Smooth muscle cell (in vitro differentiated cells): ENCODE results near the gene RPL3. TPM values are rescaled to one million over a fixed set of nuclear protein-coding genes. Genes with fewer than 3 reads are reported as not detected.

Experiments used
- DNase-seq: peaks from one replicate; lab custom pipeline; 2025; ENCODE audit not compliant: unreplicated experiment; lab: John Stamatoyannopoulos, UW
- H2AFZ ChIP-seq: fragments of 200-600 bp; sonication (generic); 2 replicates; pipeline ENCODE4 v1.6.0; 2016; ENCODE audit warnings: antibody characterized with exemption, low read depth, mild to moderate bottlenecking
- H3F3A ChIP-seq: fragments of 200-600 bp; sonication (generic); 2 replicates; pipeline ENCODE4 v1.6.0; 2017; ENCODE audit warnings: antibody characterized with exemption, low read depth
- H3K27ac ChIP-seq: fragments of 200-600 bp; sonication (generic); 2 replicates; pipeline ENCODE4 v1.5.1; 2016; ENCODE audit warnings: low read depth, mild to moderate bottlenecking
- H3K27me3 ChIP-seq: fragments of 200-600 bp; sonication (generic); 2 replicates; pipeline ENCODE4 v1.6.1; 2016; ENCODE audit warnings: low read depth, mild to moderate bottlenecking
- H3K36me3 ChIP-seq: fragments of 200-600 bp; sonication (generic); 2 replicates; pipeline ENCODE4 v1.5.1; 2016; ENCODE audit warnings: low read depth
- H3K4me1 ChIP-seq: fragments of 200-600 bp; sonication (generic); 2 replicates; pipeline ENCODE4 v1.5.1; 2016; ENCODE audit warnings: low read depth
- H3K4me2 ChIP-seq: fragments of 200-600 bp; sonication (generic); 2 replicates; pipeline ENCODE4 v1.6.0; 2016; ENCODE audit warnings: mild to moderate bottlenecking
- H3K4me3 ChIP-seq: fragments of 200-600 bp; sonication (generic); 2 replicates; pipeline ENCODE4 v1.5.1; 2016; ENCODE audit warnings: mild to moderate bottlenecking
- H3K79me2 ChIP-seq: fragments of 200-600 bp; sonication (generic); 2 replicates; pipeline ENCODE4 v1.6.0; 2016; ENCODE audit warnings: low read depth, mild to moderate bottlenecking
- H3K9ac ChIP-seq: fragments of 200-600 bp; sonication (generic); 2 replicates; pipeline ENCODE4 v1.6.0; 2016; ENCODE audit warnings: low read depth
- H3K9me3 ChIP-seq: fragments of 200-600 bp; sonication (generic); replicated peaks from 2 replicates; pipeline ENCODE4 v1.5.1; 2016; ENCODE audit warnings: low read depth
- H4K20me1 ChIP-seq: fragments of 200-600 bp; sonication (generic); 2 replicates; pipeline ENCODE4 v1.6.0; 2016; ENCODE audit warnings: low read depth
- CTCF ChIP-seq: fragments of 200-600 bp; sonication (generic); IDR thresholded peaks from 2 replicates; pipeline ENCODE4 v1.5.1; 2017; ENCODE audit warnings: borderline replicate concordance, mild to moderate bottlenecking, antibody characterized with exemption; ENCODE audit not compliant: insufficient read depth, poor library complexity, severe bottlenecking
- WGBS: methylation state at CpG from one replicate; pipeline ENCODE4 v1.1.7; 2016; ENCODE audit warnings: low lambda C conversion rate; 5-methylcytosine and 5-hydroxymethylcytosine counted together
- polyA plus RNA-seq: library from polyadenylated mRNA; unstranded; fragments of >200 nt; fragmentation: Nextera tagmentation; extraction: Ambion mirVana; gene quantifications from 2 replicates; pipeline ENCODE4 v1.2.1, GENCODE V29; 2016
- total RNA-seq: library from RNA; depleted of rRNA; stranded (reverse); fragments of >200 nt; gene quantifications from 2 replicates; pipeline ENCODE4 v1.2.3, GENCODE V29; 2014

Gene RPL3
- total and polyA plus RNA-seq, 2 experiments from 2014 or later: 717 to 1,022 TPM

DNA sequence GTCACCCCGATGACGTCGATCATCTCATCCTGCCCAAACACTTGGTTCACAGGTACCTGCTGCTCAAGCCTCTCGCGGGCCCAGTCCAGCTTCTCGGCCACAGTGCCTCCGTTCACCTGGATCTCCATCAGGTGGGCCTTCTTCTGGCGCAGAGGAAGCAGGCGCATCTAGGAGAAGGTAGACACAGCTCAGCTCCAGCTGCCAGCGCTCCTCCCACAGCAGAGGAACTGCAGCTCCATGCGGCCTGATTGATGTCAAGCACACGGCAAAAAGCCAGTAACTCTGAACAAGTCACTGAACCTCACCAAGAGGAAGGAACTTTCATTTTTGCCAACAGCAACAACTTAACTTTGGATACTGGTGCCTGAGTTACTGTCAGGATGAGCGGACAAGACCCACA, 4.0 kb downstream of the RPL3 start:
- H3K4me3 ChIP-seq: no peak overlapping the region
- H3K79me2 ChIP-seq: peaks cover 57% of the 10 kb centered on the region
- peak overlapping the region; percentile 98 for H3K4me2 ChIP-seq
- no peak for DNase-seq
- H3K9me3 ChIP-seq: no peaks in the 10 kb centered on the region
- H2AFZ ChIP-seq: no peak overlapping the region
- H3K27ac ChIP-seq: peak overlapping the region; percentile 39
- WGBS: 95% methylated on average over 13 of the region's 13 CpGs
- peaks cover 76% of the 10 kb centered on the region for H3F3A ChIP-seq
- H3K36me3 ChIP-seq: peaks cover 7% of the 10 kb centered on the region
- H3K27me3 ChIP-seq: no peaks in the 10 kb centered on the region
- peaks cover 30% of the 10 kb centered on the region for H3K4me1 ChIP-seq
- H3K9ac ChIP-seq: no peak overlapping the region
- TF ChIP-seq CTCF: no peak
- H4K20me1 ChIP-seq: peaks cover 90% of the 10 kb centered on the region

DNA sequence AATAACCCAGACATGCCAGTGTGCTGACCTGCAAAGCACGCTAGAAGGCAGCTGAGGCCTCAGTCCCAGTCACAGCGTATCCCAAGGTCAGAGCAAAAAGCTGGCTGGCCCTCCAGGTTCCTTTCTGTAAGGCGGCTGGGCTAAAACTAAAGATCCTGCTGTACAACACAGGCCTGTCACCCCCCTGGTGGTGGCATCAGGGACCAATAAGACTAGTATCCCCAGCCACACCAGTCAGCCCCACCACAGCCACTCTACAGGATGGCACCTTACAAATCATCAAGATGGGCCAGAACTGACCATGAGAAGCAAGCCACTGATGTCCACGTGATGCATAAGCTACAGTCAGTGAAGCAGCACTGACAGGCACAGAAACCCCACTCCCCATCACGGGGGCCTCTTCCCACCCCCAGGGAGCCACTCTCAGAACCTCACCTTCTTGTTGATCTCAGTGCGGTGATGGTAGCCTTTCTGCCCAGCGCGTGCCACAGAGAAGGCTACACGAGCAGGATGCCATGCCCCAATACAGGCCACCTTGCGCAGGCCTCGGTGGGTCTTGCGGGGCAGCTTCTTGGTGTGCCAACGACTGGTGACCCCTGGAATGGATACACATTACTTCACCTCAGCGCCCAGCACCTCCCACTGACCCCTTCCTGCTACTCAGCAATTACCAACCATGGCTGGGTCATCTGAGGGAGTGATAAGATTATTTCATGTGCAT, 5.0 kb downstream of the RPL3 start:
- no peak overlapping the region for H3K9ac ChIP-seq
- 95% methylated on average over 14 of the region's 14 CpGs for WGBS
- peak overlapping the region; percentile 4 for H3K4me2 ChIP-seq
- no peak overlapping the region for H2AFZ ChIP-seq
- H3K27me3 ChIP-seq: no peaks in the 10 kb centered on the region
- H3K36me3 ChIP-seq: peaks cover 7% of the 10 kb centered on the region
- H3K4me1 ChIP-seq: peaks cover 30% of the 10 kb centered on the region
- peaks cover 99% of the 10 kb centered on the region for H4K20me1 ChIP-seq
- peak; percentile 20 for TF ChIP-seq CTCF
- H3F3A ChIP-seq: peaks cover 86% of the 10 kb centered on the region
- H3K79me2 ChIP-seq: peaks cover 57% of the 10 kb centered on the region
- H3K4me3 ChIP-seq: no peak overlapping the region
- DNase-seq: no peak
- H3K9me3 ChIP-seq: no peaks in the 10 kb centered on the region
- H3K27ac ChIP-seq: peak overlapping the region; percentile 53

- H3K27me3 ChIP-seq: no peaks in the 10 kb centered on the region
- H3K27ac ChIP-seq: peak overlapping the region; percentile 53
- DNase-seq: no peak
- H3K79me2 ChIP-seq: peaks cover 48% of the 10 kb centered on the region
- H3K4me2 ChIP-seq: no peak overlapping the region
- peaks cover 98% of the 10 kb centered on the region for H4K20me1 ChIP-seq
- no peak overlapping the region for H2AFZ ChIP-seq
- peaks cover 84% of the 10 kb centered on the region for H3F3A ChIP-seq
- 87% methylated on average over 20 of the region's 20 CpGs for WGBS
- no peak for TF ChIP-seq CTCF
- H3K9ac ChIP-seq: no peak overlapping the region
- H3K4me3 ChIP-seq: no peak overlapping the region
- H3K36me3 ChIP-seq: peaks cover 7% of the 10 kb centered on the region
- H3K4me1 ChIP-seq: peaks cover 30% of the 10 kb centered on the region
- no peaks in the 10 kb centered on the region for H3K9me3 ChIP-seq
Observed at GRCh38 chr22:39313258-39314001, 6.0 kb downstream of the RPL3 start.
